Islet of Langerhans (tissue), 1 donor: Measurements from ENCODE around the gene CCSER1.
"Not testable (repeated sequence)": the region's sequence is repeated elsewhere in the genome, so short reads cannot be mapped to it uniquely, and the experiment has no call there.

Experiments used
- FAIRE-seq: peaks from one replicate; lab custom pipeline; 2011; peaks lifted over from hg19 to GRCh38; lab: Jason Lieb, UNC

Gene CCSER1

GRCh38 chr4:91598696-91599095, 1471.5 kb downstream of the CCSER1 start:
- no peak for FAIRE-seq

- FAIRE-seq = no peak
These were observed 1473.1 kb downstream of the CCSER1 start for GRCh38 chr4:91600301-91600700.

- FAIRE-seq = no peak
These were observed 1474.2 kb downstream of the CCSER1 start for GRCh38 chr4:91601401-91601800.

GRCh38 chr4:91611782-91612181, 1484.6 kb downstream of the CCSER1 start:
- FAIRE-seq = no peak

- FAIRE-seq = no peak
These were observed 1493.8 kb downstream of the CCSER1 start for GRCh38 chr4:91620952-91621351.

- no peak for FAIRE-seq
These were observed 1494.3 kb downstream of the CCSER1 start for GRCh38 chr4:91621446-91621845.

- no peak for FAIRE-seq
These were observed 1495.9 kb downstream of the CCSER1 start for GRCh38 chr4:91622925-91623602.

- not testable (repeated sequence) for FAIRE-seq
These were observed 1496.4 kb downstream of the CCSER1 start for GRCh38 chr4:91623603-91623967.

GRCh38 chr4:91630054-91630453, 1502.9 kb downstream of the CCSER1 start:
- FAIRE-seq = no peak

- no peak for FAIRE-seq
These were observed 1503.6 kb downstream of the CCSER1 start for GRCh38 chr4:91630764-91631163.

GRCh38 chr4:91631335-91631734, 1504.1 kb downstream of the CCSER1 start:
- FAIRE-seq = no peak

GRCh38 chr4:91636083-91636482, 1508.9 kb downstream of the CCSER1 start:
- FAIRE-seq = no peak
